ENCODE measurements around the gene TAF1B. TPM values are rescaled to one million over a fixed set of nuclear protein-coding genes. Genes with fewer than 3 reads are reported as not detected.

Gene TAF1B
- total RNA-seq, 2 donors from 2014 or later, result 12.9 to 19.5 TPM

DNA sequence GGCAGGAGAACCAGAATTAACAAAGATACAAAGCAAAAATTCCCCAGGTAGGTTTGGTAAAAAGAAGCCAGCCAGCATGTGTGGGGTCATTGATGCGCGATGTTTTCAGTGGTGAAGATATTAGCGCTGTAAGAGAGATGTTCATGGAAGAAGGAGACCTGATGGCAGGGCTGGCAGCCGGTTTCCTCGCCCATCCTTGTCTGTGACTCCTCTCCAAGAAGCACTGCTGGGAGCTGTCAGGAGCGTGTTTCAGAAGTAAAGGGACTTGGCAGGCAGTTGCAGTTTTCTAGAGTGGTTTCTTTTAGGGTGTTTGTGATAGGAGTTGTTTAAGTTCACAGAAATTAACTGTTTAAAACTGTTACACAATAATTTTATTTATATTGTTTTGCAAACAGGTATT, 24.6 kb downstream of the TAF1B start:
- intact Hi-C loops (cut with DNase I), result no loop called here
- H3K27me3 ChIP-seq, result no peaks in the 10 kb centered on the region
- TF ChIP-seq POLR2A (IDR thresholded peaks at IDR 0.05), result no peak
- TF ChIP-seq, protein P1, sequence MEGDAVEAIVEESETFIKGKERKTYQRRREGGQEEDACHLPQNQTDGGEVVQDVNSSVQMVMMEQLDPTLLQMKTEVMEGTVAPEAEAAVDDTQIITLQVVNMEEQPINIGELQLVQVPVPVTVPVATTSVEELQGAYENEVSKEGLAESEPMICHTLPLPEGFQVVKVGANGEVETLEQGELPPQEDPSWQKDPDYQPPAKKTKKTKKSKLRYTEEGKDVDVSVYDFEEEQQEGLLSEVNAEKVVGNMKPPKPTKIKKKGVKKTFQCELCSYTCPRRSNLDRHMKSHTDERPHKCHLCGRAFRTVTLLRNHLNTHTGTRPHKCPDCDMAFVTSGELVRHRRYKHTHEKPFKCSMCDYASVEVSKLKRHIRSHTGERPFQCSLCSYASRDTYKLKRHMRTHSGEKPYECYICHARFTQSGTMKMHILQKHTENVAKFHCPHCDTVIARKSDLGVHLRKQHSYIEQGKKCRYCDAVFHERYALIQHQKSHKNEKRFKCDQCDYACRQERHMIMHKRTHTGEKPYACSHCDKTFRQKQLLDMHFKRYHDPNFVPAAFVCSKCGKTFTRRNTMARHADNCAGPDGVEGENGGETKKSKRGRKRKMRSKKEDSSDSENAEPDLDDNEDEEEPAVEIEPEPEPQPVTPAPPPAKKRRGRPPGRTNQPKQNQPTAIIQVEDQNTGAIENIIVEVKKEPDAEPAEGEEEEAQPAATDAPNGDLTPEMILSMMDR (IDR thresholded peaks at IDR 0.05), result no peak
- no peaks in the 10 kb centered on the region for H3K36me3 ChIP-seq (replicated peaks in 1 of 2; ENCODE audit: insufficient read depth in 1 of 2, low read depth in 2 of 2)
- H3K9me3 ChIP-seq, result no peaks in the 10 kb centered on the region
- ATAC-seq (no peak), DNase-seq (no peak)
- H3K27ac ChIP-seq, result no peak overlapping the region
- H3K4me3 ChIP-seq, result no peak overlapping the region
- WGBS, 2 donors, result 91% methylated on average over 6 of the region's 6 CpGs
- no peaks in the 10 kb centered on the region for H3K4me1 ChIP-seq

DNA sequence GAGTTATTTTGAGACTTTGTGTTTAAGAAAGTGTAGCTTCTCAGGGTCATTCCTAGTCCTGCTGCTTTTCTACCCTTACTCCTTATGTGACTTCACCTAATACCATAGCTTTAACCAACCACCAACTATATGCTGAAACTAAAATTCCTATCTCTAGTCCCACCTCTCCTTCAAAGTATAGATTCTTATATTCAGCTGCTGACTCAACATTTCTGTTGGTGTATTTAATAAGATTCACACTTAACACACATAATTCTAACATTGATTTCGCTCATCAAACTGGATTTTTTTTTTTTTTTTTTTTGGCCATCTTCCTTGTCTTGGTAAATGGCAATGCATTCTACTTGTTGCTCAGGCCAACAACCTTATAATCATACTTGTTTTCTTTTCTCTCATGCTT, 30.1 kb downstream of the TAF1B start:
- 92 to 100% methylated on average over 1 of the region's 1 CpG for WGBS, 2 donors
- H3K36me3 ChIP-seq (replicated peaks in 1 of 2; ENCODE audit: insufficient read depth in 1 of 2, low read depth in 2 of 2), result peaks cover 0 to 2% of the 10 kb centered on the region in 2 donors
- H3K27me3 ChIP-seq, result no peaks in the 10 kb centered on the region
- H3K4me1 ChIP-seq, result no peaks in the 10 kb centered on the region
- TF ChIP-seq, protein P1 (IDR thresholded peaks at IDR 0.05), result no peak
- no peak for TF ChIP-seq POLR2A (IDR thresholded peaks at IDR 0.05)
- DNase-seq (no peak), ATAC-seq (no peak)
- no peak overlapping the region for H3K4me3 ChIP-seq
- no peak overlapping the region for H3K27ac ChIP-seq
- intact Hi-C loops (cut with DNase I), result no loop called here
- no peaks in the 10 kb centered on the region for H3K9me3 ChIP-seq

DNA sequence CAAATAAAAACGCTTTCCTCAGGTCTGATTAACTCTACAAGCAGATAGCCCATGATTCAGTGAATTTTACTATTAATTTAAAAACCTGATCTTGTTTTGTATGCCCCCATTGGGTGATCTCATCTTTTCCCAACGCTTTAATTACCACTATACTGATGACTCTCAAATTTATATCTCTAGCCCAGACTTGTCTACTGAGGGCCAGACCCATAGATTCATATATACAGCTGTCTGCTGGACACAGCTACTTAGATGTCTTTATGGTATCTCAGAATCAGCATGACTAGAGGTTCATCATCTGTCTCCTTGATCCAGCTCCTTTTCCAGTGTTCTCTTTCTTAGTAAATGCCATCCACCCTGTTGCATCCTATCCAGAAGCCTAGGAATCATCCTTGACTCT, 33.8 kb downstream of the TAF1B start:
- no peak for ATAC-seq
- no peaks in the 10 kb centered on the region for H3K27me3 ChIP-seq
- no peak for DNase-seq
- WGBS, 2 donors, result 66% methylated on average over 2 of the region's 2 CpGs
- H3K9me3 ChIP-seq, result no peaks in the 10 kb centered on the region
- no peak overlapping the region for H3K4me3 ChIP-seq
- H3K27ac ChIP-seq, result no peak overlapping the region
- peaks cover 0 to 2% of the 10 kb centered on the region in 2 donors for H3K36me3 ChIP-seq (replicated peaks in 1 of 2; ENCODE audit: insufficient read depth in 1 of 2, low read depth in 2 of 2)
- TF ChIP-seq, protein P1 (IDR thresholded peaks at IDR 0.05), result no peak
- TF ChIP-seq POLR2A (IDR thresholded peaks at IDR 0.05), result no peak
- intact Hi-C loops (cut with DNase I), result no loop called here
- H3K4me1 ChIP-seq, result no peaks in the 10 kb centered on the region

DNA sequence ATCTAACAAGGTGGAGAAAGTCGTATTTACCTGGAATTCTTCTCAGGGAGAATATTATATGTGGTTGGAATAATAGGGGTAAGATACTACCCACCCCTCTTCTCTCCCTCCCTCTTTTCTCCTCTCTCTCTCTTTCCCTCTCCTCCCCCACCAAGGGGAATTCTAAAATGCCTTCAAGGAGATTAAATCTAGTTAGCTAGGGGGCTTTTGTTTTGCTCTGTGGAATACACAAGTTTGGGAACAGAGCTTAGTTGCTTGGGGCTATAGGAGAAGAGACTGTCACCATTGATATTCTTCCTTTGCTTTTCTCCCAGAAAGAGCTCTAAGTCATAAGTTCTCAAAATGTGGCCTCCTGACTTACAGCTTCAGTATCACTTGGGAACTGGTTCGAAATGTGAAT, 34.5 kb downstream of the TAF1B start:
- Histone ChIP-seq H3K27me3 (no peaks in the 10 kb centered on the region), H3K4me3 (no peak overlapping the region), H3K9me3 (no peaks in the 10 kb centered on the region), H3K36me3 (replicated peaks in 1 of 2; ENCODE audit: insufficient read depth in 1 of 2, low read depth in 2 of 2) (peaks cover 0 to 2% of the 10 kb centered on the region in 2 donors), H3K4me1 (no peaks in the 10 kb centered on the region), H3K27ac (no peak overlapping the region)
- no peak for TF ChIP-seq POLR2A (IDR thresholded peaks at IDR 0.05)
- TF ChIP-seq, protein P1 (IDR thresholded peaks at IDR 0.05), result no peak
- DNase-seq (no peak), ATAC-seq (no peak)
- 90 to 91% methylated on average over 2 of the region's 2 CpGs for WGBS, 2 donors
- intact Hi-C loops (cut with DNase I), result no loop called here

DNA sequence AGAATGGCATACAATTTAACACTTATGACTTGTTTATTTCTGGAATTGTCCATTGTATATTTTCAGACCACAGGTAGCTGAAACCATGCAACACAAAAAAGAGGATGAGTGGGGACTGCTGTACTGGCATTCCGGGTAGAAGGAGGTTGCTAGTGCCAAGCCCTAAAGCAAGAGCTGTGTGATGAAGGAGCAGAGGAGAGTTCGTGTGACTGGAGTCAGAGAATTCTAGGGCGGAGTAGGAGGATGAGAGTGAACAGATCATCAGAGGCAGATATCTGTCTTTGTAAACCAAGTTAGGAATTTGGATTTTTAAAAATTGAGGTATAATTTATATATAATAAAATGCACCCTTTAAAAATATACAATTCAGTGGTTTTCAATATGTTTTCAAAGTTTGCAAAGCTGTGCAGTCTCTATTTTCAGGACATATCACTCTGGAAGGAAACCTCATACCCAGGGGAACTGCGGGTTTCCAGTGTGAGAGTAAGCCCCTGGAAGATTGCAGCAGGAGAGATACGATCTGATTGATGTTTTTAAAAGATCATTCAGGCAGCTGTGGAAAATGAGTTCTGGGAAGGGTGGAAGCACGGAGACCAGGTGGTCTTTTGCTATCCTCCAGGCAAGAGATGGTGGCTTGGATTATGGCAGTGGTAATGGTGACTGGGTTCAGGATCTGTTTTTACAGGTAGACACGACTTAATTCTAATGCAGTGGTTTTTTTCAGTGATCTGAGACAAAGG, 36.4 kb downstream of the TAF1B start:
- no peaks in the 10 kb centered on the region for H3K9me3 ChIP-seq
- H3K36me3 ChIP-seq (replicated peaks in 1 of 2; ENCODE audit: insufficient read depth in 1 of 2, low read depth in 2 of 2), result peaks cover 4 to 7% of the 10 kb centered on the region in 2 donors
- DNase-seq, result no peak
- 86 to 91% methylated on average over 7 of the region's 7 CpGs for WGBS, 2 donors
- H3K4me3 ChIP-seq, result no peak overlapping the region
- ATAC-seq, result no peak
- no peaks in the 10 kb centered on the region for H3K4me1 ChIP-seq
- intact Hi-C loops (cut with DNase I), result no loop called here
- TF ChIP-seq, protein P1 (IDR thresholded peaks at IDR 0.05), result no peak
- TF ChIP-seq POLR2A (IDR thresholded peaks at IDR 0.05), result no peak
- no peak overlapping the region for H3K27ac ChIP-seq
- no peaks in the 10 kb centered on the region for H3K27me3 ChIP-seq

Measured in body of pancreas (tissue), 4 donors.